Upper lobe of left lung (tissue), 6 donors: ENCODE measurements around the gene CFAP97. TPM values are rescaled to one million over a fixed set of nuclear protein-coding genes. Genes with fewer than 3 reads are reported as not detected.

Experiments
- ATAC-seq, 2 donors: fragments of 200-7000 bp; cut with Tn5 transposase; one replicate each; pipeline ENCODE4 v1.9.1; 2022; ENCODE audit warnings: mild to moderate bottlenecking in 2 of 2, moderate library complexity in 2 of 2; ENCODE audit not compliant: low FRiP score in 2 of 2
- DNase-seq, 2 donors: peaks; one replicate each; pipeline ENCODE4 v3.0.0-alpha.2; 2019 to 2020
- H3K27ac ChIP-seq, 4 donors: fragments of 200-600 bp; sonication (generic); one replicate each; pipeline ENCODE4 v1.5.1; 2016 to 2019
- H3K27me3 ChIP-seq, 4 donors: fragments of 200-600 bp; sonication (generic); one replicate each; pipeline ENCODE4 v1.5.1; 2017 to 2019
- H3K36me3 ChIP-seq, 4 donors: fragments of 200-600 bp; sonication (generic); one replicate each; pipeline ENCODE4 v1.5.1; 2016 to 2019
- H3K4me1 ChIP-seq, 4 donors: fragments of 200-600 bp; sonication (generic); one replicate each; pipeline ENCODE4 v1.5.1; 2018 to 2019
- H3K4me3 ChIP-seq, 4 donors: fragments of 200-600 bp; sonication (generic); one replicate each; pipeline ENCODE4 v1.5.1; 2017 to 2019; ENCODE audit warnings: mild to moderate bottlenecking in 2 of 4, moderate library complexity in 1 of 4
- H3K9me3 ChIP-seq, 4 donors: fragments of 200-600 bp; sonication (generic); one replicate each; pipeline ENCODE4 v1.5.1; 2018 to 2019
- CTCF ChIP-seq, 6 experiments: fragments of 450-650 bp in 4 of 6; fragments of 200-600 bp in 2 of 6; sonication (generic) in 2 of 6; IDR thresholded peaks; one replicate each; pipeline ENCODE4 v1.5.1; 2016 to 2019; ENCODE audit warnings: antibody characterized with exemption in 6 of 6
- EP300 ChIP-seq, 4 donors: sonication (generic); formaldehyde crosslinking; IDR thresholded peaks; one replicate each; pipeline ENCODE4 v1.5.1; 2017; ENCODE audit warnings: antibody characterized with exemption in 4 of 4, control low read depth in 2 of 4
- POLR2A ChIP-seq, 4 donors: fragments of 450-650 bp; IDR thresholded peaks; one replicate each; pipeline ENCODE4 v1.5.1; 2016 to 2017; ENCODE audit warnings: antibody characterized with exemption in 4 of 4, mild to moderate bottlenecking in 2 of 4
- POLR2AphosphoS5 ChIP-seq, 2 donors: sonication (generic); formaldehyde crosslinking; IDR thresholded peaks; one replicate each; pipeline ENCODE4 v1.5.1; 2017; ENCODE audit warnings: antibody characterized with exemption in 2 of 2
- WGBS, 2 donors: methylation state at CpG; one replicate each; pipeline ENCODE4 v1.1.5; 2017 to 2018; 5-methylcytosine and 5-hydroxymethylcytosine counted together
- total RNA-seq, 6 donors: library from RNA; depleted of rRNA in 4 of 6; stranded (reverse); fragments of >200 nt in 4 of 6; gene quantifications; one replicate each; pipeline versions ENCODE4 v1.1.0 to v1.2.1, GENCODE V29; 2016 to 2021
- donor health status: DM: no; HTN: no; CAD: no; lungs with moderate emphysema.
- donor health status: DM: no; HTN: yes; CAD: no; lungs with severe emphysema.

The CFAP97 gene
- total RNA-seq, 6 donors from 2014 or later, result 12.3 to 42.9 (median 24.0) TPM

- no peak for DNase-seq
- no peak overlapping the region for H3K4me3 ChIP-seq
- 90 to 100% methylated on average over 2 of the region's 2 CpGs for WGBS, 2 donors
- ATAC-seq, result no peak
- H3K4me1 ChIP-seq, result peaks cover 2 to 23% (median 6%) of the 10 kb centered on the region in 4 donors
- no peaks in the 10 kb centered on the region for H3K27me3 ChIP-seq
- no peaks in the 10 kb centered on the region for H3K9me3 ChIP-seq
- TF ChIP-seq EP300 (IDR thresholded peaks at IDR 0.05) (no peak), POLR2AphosphoS5 (IDR thresholded peaks at IDR 0.05) (no peak), POLR2A (IDR thresholded peaks at IDR 0.05) (no peak), CTCF (IDR thresholded peaks at IDR 0.05) (no peak)
- no peaks in the 10 kb centered on the region for H3K36me3 ChIP-seq
- no peak overlapping the region for H3K27ac ChIP-seq
Measured at GRCh38 chr4:185218312-185218711, 14.5 kb upstream of the CFAP97 start.

- Histone ChIP-seq H3K27ac (no peak overlapping the region), H3K9me3 (no peaks in the 10 kb centered on the region), H3K27me3 (no peaks in the 10 kb centered on the region), H3K4me1 (peaks cover 2 to 23% (median 6%) of the 10 kb centered on the region in 4 donors), H3K36me3 (no peaks in the 10 kb centered on the region), H3K4me3 (no peak overlapping the region)
- TF ChIP-seq EP300 (IDR thresholded peaks at IDR 0.05) (no peak), POLR2AphosphoS5 (IDR thresholded peaks at IDR 0.05) (no peak), POLR2A (IDR thresholded peaks at IDR 0.05) (no peak), CTCF (IDR thresholded peaks at IDR 0.05) (no peak)
- WGBS, 2 donors, result 73 to 81% methylated on average over 6 of the region's 6 CpGs
- DNase-seq (no peak), ATAC-seq (no peak)
Measured at GRCh38 chr4:185217408-185217975, 13.7 kb upstream of the CFAP97 start.

- Histone ChIP-seq H3K4me3 (no peak overlapping the region), H3K27ac (no peak overlapping the region), H3K36me3 (no peaks in the 10 kb centered on the region), H3K4me1 (peaks cover 0 to 15% (median 6%) of the 10 kb centered on the region in 4 donors), H3K9me3 (no peaks in the 10 kb centered on the region), H3K27me3 (no peaks in the 10 kb centered on the region)
- no peak for ATAC-seq
- WGBS, 2 donors, result 68 to 74% methylated on average over 2 of the region's 2 CpGs
- no peak for DNase-seq
- no peak for TF ChIP-seq POLR2A (IDR thresholded peaks at IDR 0.05)
- no peak for TF ChIP-seq CTCF (IDR thresholded peaks at IDR 0.05)
- no peak for TF ChIP-seq EP300 (IDR thresholded peaks at IDR 0.05)
Measured at GRCh38 chr4:185215261-185215660, 11.5 kb upstream of the CFAP97 start.

DNA sequence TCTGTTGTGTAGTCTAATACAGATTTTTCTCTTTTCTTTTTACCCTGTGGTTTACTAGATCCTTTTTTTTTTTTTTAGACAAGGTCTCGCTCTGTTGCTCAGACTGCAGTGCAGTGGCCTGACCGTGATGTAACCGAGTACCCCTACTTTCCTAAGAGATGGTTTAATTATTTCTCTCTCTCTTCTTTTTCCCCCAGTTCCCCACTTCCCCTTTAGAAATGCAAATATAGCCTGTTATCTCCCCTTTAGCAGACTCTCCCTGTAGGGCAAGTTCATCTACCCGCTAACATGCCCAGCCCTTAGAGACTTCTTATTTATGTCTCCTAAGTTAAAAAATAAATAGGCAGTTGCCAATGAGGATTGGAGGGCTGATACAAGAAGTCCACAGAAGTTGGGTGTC lies 10.1 kb upstream of the CFAP97 start:
- no peak overlapping the region for H3K27ac ChIP-seq
- H3K4me1 ChIP-seq, result peaks cover 3 to 11% (median 7%) of the 10 kb centered on the region in 4 donors
- no peak for TF ChIP-seq EP300 (IDR thresholded peaks at IDR 0.05)
- TF ChIP-seq POLR2AphosphoS5 (IDR thresholded peaks at IDR 0.05), result no peak
- TF ChIP-seq POLR2A (IDR thresholded peaks at IDR 0.05), result no peak
- no peak for TF ChIP-seq CTCF (IDR thresholded peaks at IDR 0.05)
- ATAC-seq (no peak), DNase-seq (no peak)
- no peaks in the 10 kb centered on the region for H3K9me3 ChIP-seq
- H3K4me3 ChIP-seq, result no peak overlapping the region
- no peaks in the 10 kb centered on the region for H3K36me3 ChIP-seq
- WGBS, 2 donors, result 73 to 79% methylated on average over 4 of the region's 4 CpGs
- H3K27me3 ChIP-seq, result peaks cover 0 to 3% (median 0%) of the 10 kb centered on the region in 4 donors

DNA sequence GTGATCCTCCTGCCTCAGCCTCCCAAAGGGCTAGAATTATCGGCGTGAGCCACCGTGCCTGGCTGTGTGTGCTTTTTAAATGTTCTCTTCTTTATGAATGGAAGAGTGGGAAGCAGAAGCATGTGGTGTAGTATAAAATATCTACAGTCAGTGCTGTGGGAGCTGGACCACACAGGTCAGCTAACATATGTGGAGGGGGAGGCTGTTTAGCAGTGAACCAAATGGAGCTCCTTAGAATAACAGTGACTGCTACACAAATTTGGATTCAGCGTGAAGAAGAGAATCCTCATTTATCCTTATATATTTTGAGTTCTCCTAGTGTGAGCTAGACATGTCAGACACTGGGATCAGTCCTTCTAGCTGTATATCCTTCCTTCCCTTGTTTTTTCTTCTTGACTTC lies 8.8 kb upstream of the CFAP97 start:
- Histone ChIP-seq H3K27ac (no peak overlapping the region), H3K4me1 (peaks cover 7 to 14% (median 10%) of the 10 kb centered on the region in 4 donors), H3K27me3 (peaks cover 0 to 3% (median 0%) of the 10 kb centered on the region in 4 donors), H3K4me3 (peak overlapping the region in 3 of 4 donors; percentile 75 to 89 (median 86)), H3K9me3 (no peaks in the 10 kb centered on the region), H3K36me3 (no peaks in the 10 kb centered on the region)
- ATAC-seq, result no peak
- 93 to 94% methylated on average over 4 of the region's 4 CpGs for WGBS, 2 donors
- TF ChIP-seq POLR2A (IDR thresholded peaks at IDR 0.05) (no peak), CTCF (IDR thresholded peaks at IDR 0.05) (no peak), EP300 (IDR thresholded peaks at IDR 0.05) (no peak), POLR2AphosphoS5 (IDR thresholded peaks at IDR 0.05) (no peak)
- DNase-seq, result no peak
